ENCODE results near the gene SGSH.

GRCh38 chr17:80265205-80266068, 45.3 kb upstream of the SGSH start:
- no peak for TF ChIP-seq EZH2 (IDR thresholded peaks at IDR 0.05; ENCODE audit: borderline replicate concordance, low read depth, low read length, poor library complexity, severe bottlenecking)
- TF ChIP-seq, protein P1, sequence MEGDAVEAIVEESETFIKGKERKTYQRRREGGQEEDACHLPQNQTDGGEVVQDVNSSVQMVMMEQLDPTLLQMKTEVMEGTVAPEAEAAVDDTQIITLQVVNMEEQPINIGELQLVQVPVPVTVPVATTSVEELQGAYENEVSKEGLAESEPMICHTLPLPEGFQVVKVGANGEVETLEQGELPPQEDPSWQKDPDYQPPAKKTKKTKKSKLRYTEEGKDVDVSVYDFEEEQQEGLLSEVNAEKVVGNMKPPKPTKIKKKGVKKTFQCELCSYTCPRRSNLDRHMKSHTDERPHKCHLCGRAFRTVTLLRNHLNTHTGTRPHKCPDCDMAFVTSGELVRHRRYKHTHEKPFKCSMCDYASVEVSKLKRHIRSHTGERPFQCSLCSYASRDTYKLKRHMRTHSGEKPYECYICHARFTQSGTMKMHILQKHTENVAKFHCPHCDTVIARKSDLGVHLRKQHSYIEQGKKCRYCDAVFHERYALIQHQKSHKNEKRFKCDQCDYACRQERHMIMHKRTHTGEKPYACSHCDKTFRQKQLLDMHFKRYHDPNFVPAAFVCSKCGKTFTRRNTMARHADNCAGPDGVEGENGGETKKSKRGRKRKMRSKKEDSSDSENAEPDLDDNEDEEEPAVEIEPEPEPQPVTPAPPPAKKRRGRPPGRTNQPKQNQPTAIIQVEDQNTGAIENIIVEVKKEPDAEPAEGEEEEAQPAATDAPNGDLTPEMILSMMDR (conservative IDR thresholded peaks at IDR 0.05; ENCODE audit: low read depth, low read length), result no peak

All from A673 (cell line).